ENCODE data around the gene EFCAB11.

GRCh38 chr14:89813617-89814031 lies 140.9 kb downstream of the EFCAB11 start:
- no peak for TF ChIP-seq POLR2AphosphoS5 (IDR thresholded peaks at IDR 0.05; ENCODE audit: control insufficient read depth, insufficient read depth, low read depth, low read length)
- no peak for TF ChIP-seq SIN3A (IDR thresholded peaks at IDR 0.05; ENCODE audit: borderline replicate concordance in 2 of 2, control insufficient read depth in 1 of 2, low read depth in 2 of 2, low read length in 2 of 2)
- no peak for TF ChIP-seq E2F5 (CRISPR knock-in tag; IDR thresholded peaks at IDR 0.05)
- no peak for TF ChIP-seq TEAD4 (IDR thresholded peaks at IDR 0.05; ENCODE audit: low read length)
- no peak for TF ChIP-seq TEAD4 (CRISPR knock-in tag; IDR thresholded peaks at IDR 0.05; ENCODE audit: borderline replicate concordance)
- no peak for TF ChIP-seq ELK1 (CRISPR knock-in tag; IDR thresholded peaks at IDR 0.05)
- no peak for TF ChIP-seq PBX2 (CRISPR knock-in tag; IDR thresholded peaks at IDR 0.05; ENCODE audit: low read depth)
- no peak for TF ChIP-seq PBX2 (tag; conservative IDR thresholded peaks at IDR 0.05; ENCODE audit: low read depth)
- TF ChIP-seq PCBP2 (IDR thresholded peaks at IDR 0.05; ENCODE audit: low read depth, low read length, poor library complexity, severe bottlenecking) = no peak
- no peak for TF ChIP-seq CTCF (IDR thresholded peaks at IDR 0.05 in 2 of 3, conservative IDR thresholded peaks at IDR 0.05 in 1 of 3; ENCODE audit: insufficient read depth in 2 of 3, low read depth in 1 of 3, low read length in 3 of 3)
- no peak for TF ChIP-seq CHD2 (IDR thresholded peaks at IDR 0.05; ENCODE audit: low read depth, low read length)
- no peak for TF ChIP-seq ZBTB1 (CRISPR knock-in tag; IDR thresholded peaks at IDR 0.05; ENCODE audit: borderline replicate concordance, low read depth)
- TF ChIP-seq BRD9 (IDR thresholded peaks at IDR 0.05; ENCODE audit: low read depth, partially characterized antibody) = no peak
- TF ChIP-seq ZNF133 (CRISPR knock-in tag; IDR thresholded peaks at IDR 0.05) = no peak
